DMS79 (cell line): ENCODE data around the gene SIL1.
"Not testable (repeated sequence)": the region's sequence is repeated elsewhere in the genome, so short reads cannot be mapped to it uniquely, and the experiment has no call there.

ENCODE experiments used
- DNase-seq: peaks from one replicate; lab custom pipeline; 2025; lab: John Stamatoyannopoulos, UW

Gene SIL1

DNA sequence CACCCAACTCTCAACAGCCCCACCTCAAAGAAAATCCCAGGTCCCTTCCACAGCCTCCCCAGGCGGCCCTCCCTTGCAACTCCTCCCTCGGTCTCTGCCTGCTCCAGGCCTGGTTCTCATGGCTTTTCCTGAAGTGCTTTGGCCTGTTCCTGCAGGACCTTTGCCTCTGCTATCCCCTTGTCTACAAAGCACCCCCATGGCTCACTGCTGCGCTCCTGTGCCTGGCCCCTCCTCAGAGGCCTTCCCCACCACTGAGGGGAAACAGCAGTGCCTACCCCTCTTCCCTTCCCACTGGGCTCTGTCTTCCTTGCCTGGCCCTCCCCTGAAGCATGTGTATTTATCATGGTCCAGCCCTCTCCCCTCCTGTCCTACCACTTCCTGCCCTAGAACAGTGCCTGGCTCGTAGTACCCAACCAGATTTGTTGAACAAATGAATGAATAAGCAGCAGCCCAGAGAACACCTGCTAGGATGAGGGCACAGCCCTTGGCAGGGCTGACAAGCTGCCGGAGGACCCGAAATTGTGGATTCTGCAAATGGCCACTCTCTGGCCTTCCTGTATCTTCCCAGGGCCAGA is 254.5 kb downstream of the SIL1 start:
- no peak for DNase-seq

GRCh38 chr5:138942861-138943260 is 255.3 kb downstream of the SIL1 start:
- no peak for DNase-seq

- DNase-seq = no peak
Observed at GRCh38 chr5:138942066-138942465, 256.1 kb downstream of the SIL1 start.

GRCh38 chr5:138938526-138938925 is 259.6 kb downstream of the SIL1 start:
- no peak for DNase-seq

DNA sequence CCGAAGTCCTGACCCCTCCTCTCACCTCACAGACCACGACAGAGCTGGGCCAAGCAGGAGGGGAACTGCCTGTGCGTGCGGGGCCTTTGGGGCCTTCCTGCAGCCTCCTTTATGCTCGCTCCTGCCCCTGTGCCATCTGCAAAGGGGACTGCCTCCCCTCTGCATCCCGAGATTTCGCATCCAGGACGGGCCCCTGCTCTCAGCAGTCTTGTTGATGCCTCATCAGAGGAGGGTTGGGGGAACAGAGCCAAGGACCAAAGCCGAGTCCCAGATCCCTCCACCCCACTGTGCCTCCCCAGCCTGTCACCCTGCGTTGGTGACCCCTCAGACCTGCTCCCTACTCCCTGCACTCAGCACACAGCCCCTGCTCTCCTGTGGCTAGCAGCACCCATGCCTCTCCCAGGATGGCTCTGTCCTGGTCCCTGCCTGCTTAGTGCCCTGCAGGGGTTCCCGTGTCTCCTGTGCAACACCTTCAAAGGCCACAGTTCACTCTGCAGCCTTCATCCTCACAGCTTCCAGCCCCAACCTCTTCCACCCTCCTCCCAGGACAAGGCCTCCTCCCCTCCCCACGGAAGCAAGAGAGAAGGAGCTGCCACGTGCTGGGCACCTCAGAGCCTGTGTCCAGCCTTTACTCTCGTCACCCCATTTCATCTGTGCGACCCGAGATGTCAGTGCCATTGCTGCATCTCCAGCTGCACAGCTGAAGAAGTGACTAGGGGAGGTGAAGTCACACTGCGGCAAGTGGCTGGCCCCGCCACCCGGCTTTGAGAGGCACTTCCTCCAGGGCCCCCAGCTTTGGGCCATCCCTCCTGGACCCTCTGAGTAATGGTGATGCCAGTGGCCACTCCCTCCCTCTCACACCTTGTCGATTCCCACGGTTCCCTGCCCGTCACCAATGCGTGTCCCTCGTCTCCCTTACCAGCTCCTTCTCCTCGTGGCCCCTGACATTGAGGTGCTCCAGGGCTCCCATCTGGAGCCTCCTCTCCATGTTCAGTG is 260.5 kb downstream of the SIL1 start:
- no peak for DNase-seq

DNA sequence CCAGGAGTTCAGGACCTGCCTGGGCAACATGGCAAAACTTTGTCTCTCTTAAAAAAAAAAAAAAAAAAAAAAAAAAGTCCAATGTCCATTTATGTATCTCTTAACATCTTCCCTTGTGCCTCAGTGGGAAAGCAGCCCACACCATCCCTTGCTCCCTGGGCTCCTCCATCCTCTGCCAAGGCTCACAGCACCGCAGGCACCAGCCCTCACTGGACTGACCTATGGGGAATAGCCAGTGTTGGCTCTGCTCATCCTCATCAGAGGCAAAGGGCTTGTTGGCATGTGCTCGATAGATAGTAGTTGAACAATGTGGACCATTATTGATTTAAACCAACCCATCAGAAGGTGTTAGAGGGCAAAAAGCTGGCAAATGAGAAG is 261.2 kb downstream of the SIL1 start:
- DNase-seq = no peak

GRCh38 chr5:138936225-138936967 is 261.8 kb downstream of the SIL1 start:
- DNase-seq = no peak

- no peak for DNase-seq
Observed at GRCh38 chr5:138935466-138935865, 262.7 kb downstream of the SIL1 start.

- no peak for DNase-seq
Observed at GRCh38 chr5:138934971-138935370, 263.2 kb downstream of the SIL1 start.

DNA sequence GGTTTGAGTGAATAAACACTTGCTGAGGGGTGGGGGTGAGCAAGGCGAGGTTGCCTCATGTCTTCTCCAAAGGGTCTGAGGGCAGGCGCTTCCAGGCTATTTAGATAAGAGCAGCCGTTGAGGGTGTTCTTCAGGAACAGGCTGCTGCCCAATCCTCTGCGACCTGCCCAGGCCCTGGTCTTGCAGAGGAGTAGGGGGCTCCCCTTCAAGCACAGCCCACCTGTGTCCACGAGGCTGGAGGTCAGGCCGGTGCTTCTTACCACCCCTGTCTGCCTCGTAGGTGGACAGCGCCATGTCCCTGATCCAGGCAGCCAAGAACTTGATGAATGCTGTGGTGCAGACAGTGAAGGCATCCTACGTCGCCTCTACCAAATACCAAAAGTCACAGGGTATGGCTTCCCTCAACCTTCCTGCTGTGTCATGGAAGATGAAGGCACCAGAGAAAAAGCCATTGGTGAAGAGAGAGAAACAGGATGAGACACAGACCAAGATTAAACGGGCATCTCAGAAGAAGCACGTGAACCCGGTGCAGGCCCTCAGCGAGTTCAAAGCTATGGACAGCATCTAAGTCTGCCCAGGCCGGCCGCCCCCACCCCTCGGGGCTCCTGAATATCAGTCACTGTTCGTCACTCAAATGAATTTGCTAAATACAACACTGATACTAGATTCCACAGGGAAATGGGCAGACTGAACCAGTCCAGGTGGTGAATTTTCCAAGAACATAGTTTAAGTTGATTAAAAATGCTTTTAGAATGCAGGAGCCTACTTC is 264.5 kb downstream of the SIL1 start:
- no peak for DNase-seq

DNA sequence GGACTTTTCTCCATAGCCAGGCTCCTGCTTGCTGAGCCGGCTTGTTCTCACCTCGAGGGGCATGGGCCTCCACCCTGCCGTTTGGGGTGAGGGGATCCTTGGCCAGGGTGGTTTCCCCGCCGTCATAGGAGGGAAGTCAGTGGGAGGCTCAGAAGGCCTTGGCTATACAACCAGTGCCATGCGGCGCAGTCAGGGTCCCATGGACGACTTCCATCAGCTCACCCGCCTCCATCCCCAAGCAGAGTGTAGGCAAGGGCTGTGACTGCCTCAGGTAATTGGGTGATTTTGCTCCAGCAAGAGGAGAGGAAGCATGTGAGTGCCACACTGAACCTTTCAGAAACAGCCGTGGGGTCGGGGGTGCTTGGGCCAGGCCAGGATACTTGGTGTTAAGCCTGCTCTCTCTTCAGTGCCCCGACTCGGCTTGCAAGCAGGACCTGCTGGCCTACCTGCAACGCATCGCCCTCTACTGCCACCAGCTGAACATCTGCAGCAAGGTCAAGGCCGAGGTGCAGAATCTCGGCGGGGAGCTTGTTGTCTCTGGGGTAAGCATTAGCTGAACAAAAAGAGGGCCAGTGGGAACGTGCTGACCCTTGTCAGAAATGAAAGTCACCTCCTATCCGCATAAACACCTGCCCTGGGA is 265.9 kb downstream of the SIL1 start:
- no peak for DNase-seq

GRCh38 chr5:138930371-138931097 is 267.6 kb downstream of the SIL1 start:
- DNase-seq = no peak

- no peak for DNase-seq
Observed at GRCh38 chr5:138929571-138929955, 268.6 kb downstream of the SIL1 start.

DNA sequence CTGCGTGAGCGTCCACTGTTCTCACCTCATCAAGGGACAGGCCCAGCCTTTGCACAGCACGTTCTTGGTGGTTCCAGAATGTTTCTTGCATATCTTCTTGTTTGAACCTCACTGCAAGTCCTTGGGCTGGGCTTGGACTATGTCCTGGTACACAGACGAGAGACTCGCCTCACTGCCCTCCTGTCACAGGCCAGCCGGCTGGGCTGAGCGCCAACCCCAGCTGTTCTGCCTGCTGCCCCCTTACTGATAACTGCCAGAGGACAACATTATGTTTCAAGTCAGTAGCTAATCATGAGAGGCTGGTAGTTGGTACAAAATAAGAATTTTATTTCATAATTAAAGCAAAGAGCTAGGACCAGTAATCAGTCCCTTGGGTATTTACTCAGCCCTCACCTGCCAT is 270.2 kb downstream of the SIL1 start:
- no peak for DNase-seq

DNA sequence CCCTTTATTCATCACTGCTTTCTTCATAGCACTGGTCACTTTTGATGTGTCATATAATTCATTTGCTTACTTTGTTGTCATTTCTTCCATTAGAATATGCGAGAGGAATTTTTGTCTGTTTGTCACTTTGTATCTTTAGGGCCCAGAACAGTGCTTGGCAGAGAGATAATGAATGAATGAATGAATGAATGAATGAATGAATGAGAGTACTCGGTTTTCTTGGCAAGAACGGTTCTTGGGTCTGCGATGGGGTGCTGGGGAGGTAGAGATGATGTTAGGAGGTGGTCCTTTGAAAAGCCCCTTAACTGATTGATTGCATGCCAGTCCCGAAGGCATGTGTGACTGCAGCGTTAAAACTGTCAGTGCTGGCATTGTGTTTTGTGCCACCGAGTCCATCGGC is 270.6 kb downstream of the SIL1 start:
- no peak for DNase-seq

DNA sequence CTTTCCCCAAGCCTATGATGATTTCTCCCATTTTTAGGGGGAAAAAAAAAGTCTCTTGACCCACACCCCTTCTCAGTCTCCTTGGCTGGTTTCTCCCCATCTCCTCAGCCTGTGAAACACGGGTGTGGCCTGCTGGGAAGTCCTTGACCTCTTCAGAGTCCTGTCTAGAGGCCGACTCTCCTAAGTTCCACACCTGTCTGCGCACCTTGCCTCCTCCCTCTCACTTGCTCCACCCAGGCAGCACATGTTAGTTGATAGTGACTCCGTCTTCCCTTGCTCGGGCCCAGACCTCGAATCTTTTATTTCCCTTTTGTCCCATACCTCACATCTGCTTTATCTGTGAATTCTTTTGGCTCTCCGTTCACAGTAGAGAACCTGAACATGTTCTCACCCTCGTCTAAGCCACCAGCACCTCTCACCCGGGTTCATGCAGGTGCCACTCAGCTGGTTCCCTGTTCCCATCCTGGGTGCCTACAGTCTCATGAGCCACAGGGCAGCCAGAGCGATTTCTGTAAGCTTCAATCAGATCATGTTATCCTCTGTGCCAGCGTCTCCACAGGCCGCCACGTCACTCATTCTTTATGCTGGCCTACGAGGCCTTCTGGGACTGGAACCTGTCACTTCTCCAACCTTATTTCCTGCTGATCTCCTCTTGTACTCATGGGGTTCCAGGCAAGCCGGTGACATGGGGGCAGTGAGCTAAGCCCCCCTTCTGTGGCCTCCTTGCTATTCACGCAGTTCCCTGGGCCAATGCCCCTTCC is 271.3 kb downstream of the SIL1 start:
- no peak for DNase-seq

DNA sequence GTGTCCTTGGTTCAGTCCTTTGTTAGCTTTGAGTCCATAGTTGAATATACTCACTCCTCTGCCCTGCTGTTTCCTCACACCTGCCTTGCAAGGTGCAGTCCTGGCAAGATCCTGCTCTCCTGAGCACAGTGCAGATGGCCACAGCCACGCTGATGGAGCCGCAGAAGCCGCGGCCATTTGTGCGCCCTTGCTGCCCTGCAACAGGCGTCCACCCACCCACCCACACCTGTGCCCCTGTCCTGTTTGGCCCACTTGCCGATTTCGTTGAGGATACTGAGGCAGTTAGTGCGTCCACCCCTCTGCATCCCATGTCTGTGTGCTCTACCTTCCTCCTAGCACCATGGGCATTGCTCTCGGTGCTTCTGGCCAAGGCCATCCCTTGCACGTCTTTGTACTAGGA is 271.9 kb downstream of the SIL1 start:
- no peak for DNase-seq

DNA sequence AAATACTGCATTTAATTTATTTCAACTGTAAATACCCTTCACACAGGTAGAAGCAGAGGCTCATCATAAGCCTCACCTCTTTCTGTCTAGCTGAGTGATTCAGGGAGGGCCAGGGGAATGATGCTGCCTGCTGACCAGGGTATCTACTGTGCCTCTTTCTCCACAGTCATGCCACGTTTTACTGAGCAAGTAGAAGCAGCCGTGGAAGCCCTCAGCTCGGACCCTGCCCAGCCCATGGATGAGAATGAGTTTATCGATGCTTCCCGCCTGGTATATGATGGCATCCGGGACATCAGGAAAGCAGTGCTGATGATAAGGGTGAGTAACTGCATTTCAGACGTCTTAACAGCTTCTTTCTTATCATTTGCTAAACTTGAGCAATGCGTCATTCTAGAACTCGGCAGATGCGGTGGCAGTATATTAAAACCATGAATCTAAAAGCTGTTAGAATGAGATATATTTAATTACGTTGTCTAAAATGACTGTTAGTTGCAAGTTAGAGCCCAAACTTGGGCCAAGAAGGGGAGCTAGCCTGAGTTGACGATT is 273.0 kb downstream of the SIL1 start:
- DNase-seq = no peak

DNA sequence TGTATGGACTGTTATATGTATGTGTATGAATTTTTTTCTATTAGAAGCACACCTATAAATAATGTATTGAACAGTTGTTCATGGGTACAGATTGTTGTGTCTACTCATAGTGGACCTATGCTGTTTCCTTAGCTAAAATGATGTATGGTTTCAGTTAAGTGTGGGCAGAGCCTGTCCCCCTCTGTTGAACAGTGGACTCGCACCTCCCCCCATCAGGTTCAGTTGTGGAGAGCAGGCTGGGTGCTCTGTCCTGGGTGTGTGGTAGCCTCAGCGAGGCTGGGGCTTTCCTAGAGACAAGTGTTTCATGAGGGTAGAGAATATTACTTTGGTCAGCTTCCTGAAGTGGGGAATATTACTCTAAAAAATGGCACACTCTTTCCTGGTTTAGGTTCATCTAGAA is 275.7 kb downstream of the SIL1 start:
- no peak for DNase-seq

- not testable (repeated sequence) for DNase-seq
Observed at GRCh38 chr5:138921362-138921761, 276.8 kb downstream of the SIL1 start.
